OCI-LY3 (cell line): ENCODE data around the gene CDH4.

Source experiments
- H2AFZ ChIP-seq: fragments of 200-600, 300-600 bp; shearing (Covaris generic); 2 replicates; pipeline ENCODE4 v1.6.0; 2014; ENCODE audit warnings: antibody characterized with exemption, low read depth, low read length
- H3K27ac ChIP-seq: fragments of 200-600, 300-600 bp; sonication (generic); 2 replicates; pipeline ENCODE4 v1.5.1; 2014; ENCODE audit warnings: mild to moderate bottlenecking, low read length, moderate library complexity, mixed read lengths
- H3K27me3 ChIP-seq: fragments of 200-600, 300-600 bp; sonication (generic); 2 replicates; pipeline ENCODE4 v1.6.1; 2014; ENCODE audit warnings: low read depth, low read length, mixed read lengths
- H3K36me3 ChIP-seq: fragments of 200-600, 300-600 bp; sonication (generic); replicated peaks from 2 replicates; pipeline ENCODE3; 2014; ENCODE audit warnings: low read depth, low read length, mixed read lengths
- H3K4me1 ChIP-seq: fragments of 300-600, 200-600 bp; sonication (generic); 2 replicates; pipeline ENCODE4 v1.6.1; 2014; ENCODE audit warnings: low read length, mixed read lengths
- H3K4me2 ChIP-seq: fragments of 200-600, 300-600 bp; sonication (generic); 2 replicates; pipeline ENCODE4 v1.6.1; 2014; ENCODE audit warnings: low read length, mixed read lengths
- H3K4me3 ChIP-seq: fragments of 300-600, 200-600 bp; sonication (generic); 2 replicates; pipeline ENCODE4 v1.5.1; 2014; ENCODE audit warnings: antibody characterized with exemption, mild to moderate bottlenecking, low read length, moderate library complexity
- H3K79me2 ChIP-seq: fragments of 300-600, 200-600 bp; shearing (Covaris generic); 2 replicates; pipeline ENCODE4 v1.6.1; 2014; ENCODE audit warnings: mild to moderate bottlenecking, low read length, mixed read lengths
- H3K9ac ChIP-seq: fragments of 300-600, 200-600 bp; shearing (Covaris generic); 2 replicates; pipeline ENCODE4 v1.6.0; 2014; ENCODE audit warnings: mild to moderate bottlenecking, low read length, moderate library complexity
- H3K9me3 ChIP-seq: fragments of 200-600, 300-600 bp; shearing (Covaris generic); 2 replicates; pipeline ENCODE4 v1.6.1; 2014; ENCODE audit warnings: low read length, mixed read lengths; ENCODE audit not compliant: insufficient read depth
- H4K20me1 ChIP-seq: fragments of 200-600, 300-600 bp; sonication (generic); 2 replicates; pipeline ENCODE4 v1.6.1; 2016; ENCODE audit warnings: low read length, mixed read lengths; ENCODE audit not compliant: insufficient read depth
- CTCF ChIP-seq: fragments of 200-600, 300-600 bp; sonication (generic); IDR thresholded peaks from 2 replicates; pipeline ENCODE4 v1.5.1; 2014; ENCODE audit warnings: antibody characterized with exemption, low read length, low read depth
- EZH2phosphoT487 ChIP-seq: fragments of 200-600 bp; shearing (Covaris generic); IDR thresholded peaks from 2 replicates; pipeline ENCODE4 v1.6.1; 2018; ENCODE audit warnings: antibody characterized with exemption, mixed run types, low read depth

The CDH4 gene

GRCh38 chr20:61640131-61640870, 388.2 kb downstream of the CDH4 start:
- Histone ChIP-seq H3K27me3 (no peaks in the 10 kb centered on the region), H3K9me3 (no peaks in the 10 kb centered on the region), H3K79me2 (no peaks in the 10 kb centered on the region), H3K27ac (no peak overlapping the region), H3K4me3 (no peak overlapping the region), H3K9ac (no peak overlapping the region), H3K36me3 (no peaks in the 10 kb centered on the region), H2AFZ (no peak overlapping the region), H3K4me2 (no peak overlapping the region), H4K20me1 (no peaks in the 10 kb centered on the region), H3K4me1 (no peaks in the 10 kb centered on the region)
- no peak for TF ChIP-seq EZH2phosphoT487
- no peak for TF ChIP-seq CTCF

GRCh38 chr20:61640871-61641245, 388.8 kb downstream of the CDH4 start:
- Histone ChIP-seq H3K27ac (no peak overlapping the region), H3K4me3 (no peak overlapping the region), H3K4me1 (no peaks in the 10 kb centered on the region), H4K20me1 (no peaks in the 10 kb centered on the region), H3K9ac (no peak overlapping the region), H3K36me3 (no peaks in the 10 kb centered on the region), H2AFZ (no peak overlapping the region), H3K79me2 (no peaks in the 10 kb centered on the region), H3K27me3 (no peaks in the 10 kb centered on the region), H3K9me3 (no peaks in the 10 kb centered on the region), H3K4me2 (no peak overlapping the region)
- TF ChIP-seq CTCF (no peak), EZH2phosphoT487 (no peak)

- H3K4me2 ChIP-seq = no peak overlapping the region
- no peaks in the 10 kb centered on the region for H3K9me3 ChIP-seq
- TF ChIP-seq EZH2phosphoT487 (no peak), CTCF (no peak)
- no peaks in the 10 kb centered on the region for H4K20me1 ChIP-seq
- H2AFZ ChIP-seq = no peak overlapping the region
- H3K79me2 ChIP-seq = no peaks in the 10 kb centered on the region
- H3K27ac ChIP-seq = no peak overlapping the region
- no peak overlapping the region for H3K4me3 ChIP-seq
- no peak overlapping the region for H3K9ac ChIP-seq
- H3K4me1 ChIP-seq = no peaks in the 10 kb centered on the region
- no peaks in the 10 kb centered on the region for H3K27me3 ChIP-seq
- no peaks in the 10 kb centered on the region for H3K36me3 ChIP-seq
These were observed 391.8 kb downstream of the CDH4 start for GRCh38 chr20:61643656-61644377.

GRCh38 chr20:61644378-61645076, 392.5 kb downstream of the CDH4 start:
- H3K4me1 ChIP-seq = no peaks in the 10 kb centered on the region
- H4K20me1 ChIP-seq = no peaks in the 10 kb centered on the region
- H3K9ac ChIP-seq = no peak overlapping the region
- no peak overlapping the region for H2AFZ ChIP-seq
- no peaks in the 10 kb centered on the region for H3K36me3 ChIP-seq
- no peaks in the 10 kb centered on the region for H3K79me2 ChIP-seq
- H3K27ac ChIP-seq = no peak overlapping the region
- TF ChIP-seq EZH2phosphoT487 (no peak), CTCF (no peak)
- H3K4me2 ChIP-seq = no peak overlapping the region
- no peaks in the 10 kb centered on the region for H3K9me3 ChIP-seq
- no peaks in the 10 kb centered on the region for H3K27me3 ChIP-seq
- H3K4me3 ChIP-seq = no peak overlapping the region
